DMS 273 (cell line): ENCODE data around the gene SLC35F6.
"Not testable (repeated sequence)": the region's sequence is repeated elsewhere in the genome, so short reads cannot be mapped to it uniquely, and the experiment has no call there.

Experiments used
- DNase-seq: peaks from one replicate; lab custom pipeline; 2025; ENCODE audit not compliant: unreplicated experiment; lab: John Stamatoyannopoulos, UW

Gene SLC35F6

GRCh38 chr2:26754972-26755670 is 9.0 kb upstream of the SLC35F6 start:
- DNase-seq = no peak

GRCh38 chr2:26756337-26756736 is 7.7 kb upstream of the SLC35F6 start:
- DNase-seq = no peak

DNA sequence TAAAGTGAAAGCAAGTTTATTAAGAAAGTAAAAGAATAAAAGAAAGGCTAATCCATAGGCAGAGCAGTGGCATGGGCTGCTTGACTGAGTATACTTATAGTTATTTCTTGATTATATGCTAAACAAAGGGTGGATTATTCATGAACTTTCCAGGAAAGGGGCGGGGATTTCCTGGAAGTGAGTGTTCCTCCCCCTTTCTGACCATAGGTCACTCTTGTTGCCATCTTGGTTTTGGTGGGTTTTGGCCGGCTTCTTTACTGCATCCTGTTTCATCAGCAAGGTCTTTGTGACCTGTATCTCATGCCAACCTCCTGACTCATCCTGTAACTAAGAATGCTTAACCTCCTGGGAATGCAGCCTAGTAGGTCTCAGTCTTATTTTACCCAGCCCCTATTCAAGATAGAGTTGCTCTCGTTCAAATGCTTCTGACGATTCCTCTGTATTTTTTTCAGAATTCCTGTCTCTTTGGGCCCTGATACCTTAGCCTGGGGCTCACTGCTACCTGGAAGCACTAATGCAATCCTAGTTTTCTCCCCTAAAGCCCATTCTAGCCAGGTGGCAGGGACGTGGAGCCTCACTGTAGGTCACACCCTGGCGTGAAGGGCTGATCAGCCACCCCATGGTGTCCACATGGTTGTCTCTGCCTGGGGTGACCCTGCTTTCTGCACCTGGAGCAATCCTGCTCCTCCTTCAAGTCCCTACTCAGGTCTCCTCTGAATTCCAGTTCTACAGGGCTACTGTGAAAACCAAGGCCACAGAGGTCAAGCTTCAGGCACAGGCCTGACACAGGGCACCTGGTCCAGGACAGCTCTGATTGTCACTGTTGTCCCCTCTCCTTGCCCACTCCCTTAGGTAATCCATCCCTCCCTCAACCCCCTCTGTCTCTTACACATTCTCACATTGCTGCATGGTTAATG is 6.0 kb upstream of the SLC35F6 start:
- DNase-seq = peak; percentile 28

DNA sequence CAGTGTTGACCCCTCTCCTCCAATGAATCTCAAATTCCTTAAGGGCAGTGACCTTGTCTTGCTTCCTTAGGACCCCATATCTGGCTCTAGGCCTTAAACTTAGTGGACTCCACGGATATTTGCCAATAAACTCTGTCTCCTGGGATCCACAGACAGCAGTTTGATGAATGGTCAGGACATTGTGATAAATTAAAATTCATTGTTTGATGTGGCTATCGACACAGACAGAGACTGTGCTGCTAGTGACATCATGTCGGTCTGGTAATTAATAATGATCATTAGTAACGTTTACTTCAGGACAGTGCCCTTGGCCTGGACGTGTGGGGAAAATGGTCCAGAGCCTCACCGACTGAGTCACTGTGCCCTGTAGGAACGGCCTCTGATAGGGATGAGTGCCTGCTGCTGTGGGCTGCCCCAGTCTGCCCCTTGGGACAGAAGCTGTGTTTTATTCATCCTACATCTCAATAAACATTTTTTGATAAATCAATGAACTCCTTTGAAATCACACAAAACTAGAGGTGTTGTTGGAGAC is 5.2 kb upstream of the SLC35F6 start:
- DNase-seq = no peak

DNA sequence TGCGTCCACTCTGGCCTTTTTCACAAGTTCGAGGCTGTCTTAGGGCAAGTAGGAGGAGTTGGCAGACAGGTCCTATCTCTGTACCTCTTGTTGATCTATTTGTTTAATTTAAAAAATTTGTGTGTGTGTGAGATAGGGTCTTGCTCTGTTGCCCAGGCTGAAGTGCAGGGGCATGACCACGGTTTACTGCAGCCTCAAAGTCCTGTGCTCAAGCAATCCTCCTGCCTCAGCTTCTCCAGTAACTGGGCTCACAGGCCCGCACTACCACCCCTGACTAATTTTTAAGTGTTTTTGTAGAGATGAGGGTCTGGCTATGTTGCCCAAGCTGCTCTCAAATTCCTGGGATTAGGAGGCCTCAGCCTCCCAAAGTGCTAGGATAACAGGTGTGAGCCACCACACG is 4.2 kb upstream of the SLC35F6 start:
- no peak for DNase-seq

DNA sequence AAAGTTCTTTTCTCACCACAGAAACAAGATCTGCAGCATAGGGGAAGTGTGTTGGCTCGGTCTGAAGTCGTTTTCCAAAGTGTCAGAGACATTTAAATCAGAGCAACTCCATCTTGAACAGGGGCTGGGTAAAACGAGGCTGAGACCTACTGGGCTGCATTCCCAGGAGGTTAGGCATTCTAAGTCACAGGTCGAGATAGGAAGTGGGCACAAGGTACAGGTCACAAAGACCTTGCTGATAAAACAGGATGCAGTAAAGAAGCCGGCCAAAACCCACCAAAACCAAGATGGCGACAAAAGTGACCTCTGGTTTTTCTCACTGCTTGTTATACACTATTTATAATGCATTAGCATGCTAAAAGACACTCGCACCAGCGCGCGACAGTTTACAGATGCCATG is 3.1 kb upstream of the SLC35F6 start:
- not testable (repeated sequence) for DNase-seq

DNA sequence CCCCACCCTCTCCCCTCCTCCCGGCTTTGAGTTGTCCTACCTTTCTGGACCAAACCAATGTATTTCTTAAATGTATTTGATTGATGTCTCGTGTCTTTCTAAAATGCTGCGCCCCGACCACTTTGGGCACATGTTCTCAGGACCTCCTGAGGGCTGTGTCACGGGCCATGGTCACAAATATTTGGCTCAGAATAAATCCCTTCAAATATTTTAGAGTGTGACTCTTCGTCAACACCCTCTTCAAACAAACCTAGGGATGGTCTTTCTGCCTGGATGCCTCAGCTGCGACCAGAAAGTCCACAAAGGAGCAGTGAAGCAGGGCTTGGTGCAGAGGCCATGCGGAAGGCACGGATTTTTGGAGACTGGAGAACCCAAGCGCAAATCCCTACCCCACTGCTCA is 1.1 kb upstream of the SLC35F6 start:
- no peak for DNase-seq

- DNase-seq = no peak
Observed at GRCh38 chr2:26764906-26765305, 822 bp downstream of the SLC35F6 start.

GRCh38 chr2:26765475-26766200 is 1.6 kb downstream of the SLC35F6 start:
- DNase-seq = no peak

DNA sequence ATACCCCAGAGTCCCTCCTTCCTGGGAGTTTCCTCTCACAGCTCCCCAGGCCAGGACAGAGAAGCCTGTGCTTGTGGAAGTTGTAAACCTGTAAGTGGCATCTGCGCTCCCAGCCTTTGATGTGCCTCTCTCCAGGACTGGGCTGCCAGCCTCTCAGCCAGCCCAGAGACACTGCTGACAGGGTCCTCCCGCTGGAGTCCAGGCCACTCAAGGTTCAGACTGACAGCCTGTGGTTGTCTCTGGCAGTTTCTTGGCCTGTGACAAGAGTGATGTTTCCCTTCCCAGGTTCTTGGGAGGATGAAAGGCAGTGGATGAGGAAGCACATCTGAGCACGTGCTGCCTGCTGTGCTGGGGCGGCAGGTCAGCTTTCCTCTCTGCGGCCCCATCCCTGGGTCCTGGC is 3.0 kb downstream of the SLC35F6 start:
- DNase-seq = no peak

GRCh38 chr2:26767894-26768487 is 3.9 kb downstream of the SLC35F6 start:
- DNase-seq = no peak

DNA sequence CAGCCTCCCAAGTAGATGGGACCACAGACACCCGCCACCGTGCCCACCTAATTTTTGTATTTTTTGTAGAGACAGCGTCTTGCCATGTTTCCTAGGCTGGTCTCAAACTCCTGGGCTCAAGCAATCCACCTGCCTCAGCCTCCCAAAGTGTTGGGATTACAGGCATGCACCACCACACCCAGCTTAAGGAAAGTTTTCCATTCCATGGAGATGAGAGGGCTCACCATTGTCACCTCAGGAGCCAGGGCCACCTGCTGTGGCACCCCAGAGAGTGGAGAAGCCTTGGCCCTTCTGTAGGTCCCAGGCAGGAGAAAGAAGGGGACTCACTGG is 4.6 kb downstream of the SLC35F6 start:
- no peak for DNase-seq

DNA sequence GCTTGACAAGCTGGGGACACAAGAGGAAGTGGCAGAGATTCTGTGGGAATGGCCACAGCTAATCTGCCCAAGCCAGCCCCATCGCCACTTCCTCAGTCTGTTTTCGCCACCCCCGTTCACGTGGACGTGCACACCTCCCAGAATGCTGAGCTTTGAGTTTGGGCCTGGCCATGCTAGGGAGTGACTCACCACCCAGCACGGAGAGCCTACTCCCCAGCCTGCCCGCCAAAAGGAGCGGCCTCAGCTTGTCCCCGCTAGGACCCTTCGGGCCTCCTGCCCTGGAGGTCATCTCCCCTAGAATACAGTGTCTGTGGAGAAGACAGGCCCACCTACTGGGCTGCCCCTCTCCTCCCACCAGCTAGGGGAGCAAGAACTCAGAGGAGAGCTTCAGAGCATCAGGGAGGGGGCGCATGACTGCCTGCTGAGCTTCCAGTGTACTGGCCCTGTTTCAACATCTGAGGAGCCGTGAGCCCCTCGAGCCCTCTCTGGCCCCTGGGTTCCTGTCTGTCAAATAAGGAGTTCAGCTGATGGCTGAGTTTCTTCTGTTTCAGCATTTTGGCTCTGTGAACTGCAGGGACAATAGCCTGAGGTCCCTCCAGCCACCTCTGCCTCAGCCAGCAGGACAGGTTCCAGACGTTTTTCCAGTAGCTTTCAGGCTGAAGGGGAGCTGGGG is 5.1 kb downstream of the SLC35F6 start:
- DNase-seq = no peak

GRCh38 chr2:26770986-26771586 is 7.0 kb downstream of the SLC35F6 start:
- DNase-seq = peak; percentile 76

- DNase-seq = peak; percentile 95
Observed at GRCh38 chr2:26772064-26773001, 8.2 kb downstream of the SLC35F6 start.

DNA sequence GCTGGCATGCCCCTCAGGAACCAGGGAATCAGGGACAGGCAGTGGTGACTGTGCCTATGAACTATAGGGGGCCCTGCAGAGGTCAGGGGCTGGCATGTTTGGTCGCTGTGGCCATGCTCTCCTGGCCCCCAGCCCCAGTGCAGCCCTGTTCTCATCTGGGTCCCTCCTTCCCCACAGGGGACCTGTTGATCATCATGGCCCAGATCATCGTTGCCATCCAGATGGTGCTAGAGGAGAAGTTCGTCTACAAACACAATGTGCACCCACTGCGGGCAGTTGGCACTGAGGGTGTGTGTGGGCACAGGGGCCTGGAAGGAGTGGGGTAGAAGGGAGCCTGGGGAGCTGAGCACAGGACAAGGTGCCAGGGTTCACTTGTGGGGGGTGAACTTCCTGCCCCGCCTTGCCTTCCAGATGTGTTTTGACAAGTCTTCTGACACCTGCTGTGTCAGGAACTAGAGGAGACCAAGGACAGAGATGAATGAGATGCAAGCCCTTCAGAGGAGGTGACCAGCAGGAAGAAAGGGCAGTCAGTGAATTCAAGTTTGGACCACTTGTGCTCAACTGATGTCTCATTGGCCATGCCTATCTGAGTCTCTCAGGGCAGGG is 12.2 kb downstream of the SLC35F6 start:
- DNase-seq = no peak

- DNase-seq = no peak
Observed at GRCh38 chr2:26778098-26778497, 14.0 kb downstream of the SLC35F6 start.

GRCh38 chr2:26778507-26778906 is 14.4 kb downstream of the SLC35F6 start:
- DNase-seq = no peak
